Peyer's patch (tissue), 4 donors: Measurements from ENCODE around the gene OTUB2. TPM values are rescaled to one million over a fixed set of nuclear protein-coding genes. Genes with fewer than 3 reads are reported as not detected.
A peak's percentile ranks its signal among the peaks of the same experiment; 100 is the strongest.

ENCODE experiments used
- DNase-seq, 3 donors: peaks; one replicate each; pipeline ENCODE4 v3.0.0-alpha.2; 2017 to 2019
- H3K27ac ChIP-seq, 4 donors: fragments of 200-600 bp; sonication (generic); one replicate each; pipeline ENCODE4 v1.5.1; 2016 to 2019
- H3K27me3 ChIP-seq, 2 donors: fragments of 200-600 bp; sonication (generic); one replicate each; pipeline ENCODE4 v1.5.1; 2019
- H3K36me3 ChIP-seq, 3 donors: fragments of 200-600 bp; sonication (generic); one replicate each; pipeline ENCODE4 v1.5.1; 2016 to 2019
- H3K4me1 ChIP-seq, 4 donors: fragments of 200-600 bp; sonication (generic); one replicate each; pipeline ENCODE4 v1.5.1; 2016 to 2019
- H3K4me3 ChIP-seq, 4 donors: fragments of 200-600 bp; sonication (generic); 1 replicate in 3 of 4; 2 replicates in 1 of 4; pipeline ENCODE4 v1.5.1; 2016 to 2019; ENCODE audit warnings: mild to moderate bottlenecking in 1 of 4
- H3K9me3 ChIP-seq, 4 donors: fragments of 200-600 bp; sonication (generic); one replicate each; pipeline ENCODE4 v1.5.1; 2016 to 2019; ENCODE audit warnings: mild to moderate bottlenecking in 1 of 4
- CTCF ChIP-seq, 6 experiments: fragments of 450-650 bp in 4 of 6; fragments of 200-600 bp in 2 of 6; sonication (generic) in 1 of 6; IDR thresholded peaks; one replicate each; pipeline ENCODE4 v1.5.1; 2017 to 2019; ENCODE audit warnings: antibody characterized with exemption in 6 of 6, mild to moderate bottlenecking in 3 of 6, moderate library complexity in 1 of 6
- POLR2A ChIP-seq, 2 donors: fragments of 450-650 bp; IDR thresholded peaks; one replicate each; pipeline ENCODE4 v1.5.1; 2017; ENCODE audit warnings: antibody characterized with exemption in 2 of 2, mild to moderate bottlenecking in 2 of 2, moderate library complexity in 2 of 2
- total RNA-seq, 4 donors: library from RNA; depleted of rRNA; stranded (reverse); fragments of >200 nt; gene quantifications; one replicate each; pipeline ENCODE4 v1.1.0, GENCODE V29; 2016

Gene OTUB2
- total RNA-seq, 4 donors from 2014 or later: 3.4 to 4.9 (median 3.6) TPM; not detected in 1

- no peak for DNase-seq
- no peaks in the 10 kb centered on the region for H3K27me3 ChIP-seq
- no peaks in the 10 kb centered on the region for H3K36me3 ChIP-seq
- peaks cover 0 to 5% (median 3%) of the 10 kb centered on the region in 4 donors for H3K4me1 ChIP-seq
- no peaks in the 10 kb centered on the region for H3K9me3 ChIP-seq
- no peak overlapping the region for H3K27ac ChIP-seq
- no peak overlapping the region for H3K4me3 ChIP-seq
- TF ChIP-seq POLR2A (IDR thresholded peaks at IDR 0.05) (no peak), CTCF (IDR thresholded peaks at IDR 0.05) (no peak)
These were observed 27.2 kb upstream of the OTUB2 start for GRCh38 chr14:93998871-93999403.

- DNase-seq: no peak
- Histone ChIP-seq H3K4me1 (peaks cover 0 to 5% (median 3%) of the 10 kb centered on the region in 4 donors), H3K27ac (no peak overlapping the region), H3K9me3 (no peaks in the 10 kb centered on the region), H3K27me3 (no peaks in the 10 kb centered on the region), H3K36me3 (no peaks in the 10 kb centered on the region), H3K4me3 (no peak overlapping the region)
- TF ChIP-seq POLR2A (IDR thresholded peaks at IDR 0.05) (no peak), CTCF (IDR thresholded peaks at IDR 0.05) (no peak)
These were observed 26.6 kb upstream of the OTUB2 start for GRCh38 chr14:93999573-93999972.

GRCh38 chr14:94000267-94000666 lies 25.9 kb upstream of the OTUB2 start:
- H3K4me3 ChIP-seq: no peak overlapping the region
- no peak for DNase-seq
- TF ChIP-seq CTCF (IDR thresholded peaks at IDR 0.05) (no peak), POLR2A (IDR thresholded peaks at IDR 0.05) (no peak)
- no peaks in the 10 kb centered on the region for H3K27me3 ChIP-seq
- no peaks in the 10 kb centered on the region for H3K36me3 ChIP-seq
- no peaks in the 10 kb centered on the region for H3K9me3 ChIP-seq
- peaks cover 0 to 5% (median 3%) of the 10 kb centered on the region in 4 donors for H3K4me1 ChIP-seq
- no peak overlapping the region for H3K27ac ChIP-seq

GRCh38 chr14:94001016-94001415 lies 25.1 kb upstream of the OTUB2 start:
- H3K4me3 ChIP-seq: no peak overlapping the region
- no peaks in the 10 kb centered on the region for H3K36me3 ChIP-seq
- H3K27me3 ChIP-seq: no peaks in the 10 kb centered on the region
- H3K9me3 ChIP-seq: no peaks in the 10 kb centered on the region
- peaks cover 0 to 5% (median 3%) of the 10 kb centered on the region in 4 donors for H3K4me1 ChIP-seq
- DNase-seq: no peak
- TF ChIP-seq POLR2A (IDR thresholded peaks at IDR 0.05) (no peak), CTCF (IDR thresholded peaks at IDR 0.05) (no peak)
- H3K27ac ChIP-seq: no peak overlapping the region

- H3K27ac ChIP-seq: no peak overlapping the region
- H3K9me3 ChIP-seq: no peaks in the 10 kb centered on the region
- H3K4me1 ChIP-seq: peaks cover 0 to 5% (median 3%) of the 10 kb centered on the region in 4 donors
- H3K4me3 ChIP-seq: no peak overlapping the region
- no peaks in the 10 kb centered on the region for H3K27me3 ChIP-seq
- TF ChIP-seq CTCF (IDR thresholded peaks at IDR 0.05) (peak; percentile 85 to 98 (median 92)), POLR2A (IDR thresholded peaks at IDR 0.05) (no peak)
- H3K36me3 ChIP-seq: no peaks in the 10 kb centered on the region
- peak in 2 of 3 donors; percentile 51 to 84 for DNase-seq
These were observed 24.4 kb upstream of the OTUB2 start for GRCh38 chr14:94001501-94002396.
